ENCODE data around the gene CBARP.

The CBARP gene

GRCh38 chr19:1189419-1189818, 48.4 kb downstream of the CBARP start:
- DNase-seq (ENCODE audit: low read depth, low spot score), result no peak
- H3K4me3 ChIP-seq (ENCODE audit: low read length), result no peak overlapping the region

GRCh38 chr19:1183543-1184172, 54.1 kb downstream of the CBARP start:
- no peak for DNase-seq (ENCODE audit: low read depth, low spot score)
- H3K4me3 ChIP-seq (ENCODE audit: low read length), result no peak overlapping the region

DNA sequence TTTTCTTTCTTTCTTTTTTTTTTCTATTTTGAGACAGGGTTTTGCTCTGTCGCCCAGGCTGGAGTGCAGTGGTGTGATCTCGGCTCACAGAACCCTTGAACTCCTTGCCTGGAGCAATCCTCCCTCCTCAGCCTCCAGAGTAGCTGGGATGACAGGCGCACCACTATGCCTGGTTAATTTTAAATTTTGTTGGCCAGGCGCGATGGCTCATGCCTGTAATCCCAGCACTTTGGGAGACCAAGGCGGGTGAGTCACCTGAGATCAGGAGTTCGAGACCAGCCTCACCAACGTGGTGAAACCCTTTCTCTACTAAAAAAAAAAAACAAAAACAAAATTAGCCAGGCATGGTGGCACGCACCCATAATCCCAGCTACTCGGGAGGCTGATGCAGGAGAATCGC, 55.1 kb downstream of the CBARP start:
- H3K4me3 ChIP-seq (ENCODE audit: low read length), result no peak overlapping the region
- DNase-seq (ENCODE audit: low read depth, low spot score), result no peak

GRCh38 chr19:1182068-1182467, 55.7 kb downstream of the CBARP start:
- DNase-seq (ENCODE audit: low read depth, low spot score), result no peak
- H3K4me3 ChIP-seq (ENCODE audit: low read length), result no peak overlapping the region

- no peak for DNase-seq (ENCODE audit: low read depth, low spot score)
- no peak overlapping the region for H3K4me3 ChIP-seq (ENCODE audit: low read length)
Measured at GRCh38 chr19:1181606-1182005, 56.2 kb downstream of the CBARP start.

Data from Jurkat, Clone E6-1 (cell line).